H54 (cell line): ENCODE measurements around the gene REXO4.

ENCODE experiments used
- DNase-seq: peaks from one replicate; pipeline ENCODE4 v3.0.0; 2011; ENCODE audit warnings: low spot score, mixed read lengths; ENCODE audit not compliant: insufficient read length
- FAIRE-seq: peaks from 3 replicates; lab custom pipeline; 2011; peaks lifted over from hg19 to GRCh38; lab: Jason Lieb, UNC
- POLR2A ChIP-seq: IDR thresholded peaks from 2 replicates; pipeline ENCODE4 v1.6.1; 2011; ENCODE audit warnings: low read depth, mild to moderate bottlenecking, low read length

REXO4 gene

DNA sequence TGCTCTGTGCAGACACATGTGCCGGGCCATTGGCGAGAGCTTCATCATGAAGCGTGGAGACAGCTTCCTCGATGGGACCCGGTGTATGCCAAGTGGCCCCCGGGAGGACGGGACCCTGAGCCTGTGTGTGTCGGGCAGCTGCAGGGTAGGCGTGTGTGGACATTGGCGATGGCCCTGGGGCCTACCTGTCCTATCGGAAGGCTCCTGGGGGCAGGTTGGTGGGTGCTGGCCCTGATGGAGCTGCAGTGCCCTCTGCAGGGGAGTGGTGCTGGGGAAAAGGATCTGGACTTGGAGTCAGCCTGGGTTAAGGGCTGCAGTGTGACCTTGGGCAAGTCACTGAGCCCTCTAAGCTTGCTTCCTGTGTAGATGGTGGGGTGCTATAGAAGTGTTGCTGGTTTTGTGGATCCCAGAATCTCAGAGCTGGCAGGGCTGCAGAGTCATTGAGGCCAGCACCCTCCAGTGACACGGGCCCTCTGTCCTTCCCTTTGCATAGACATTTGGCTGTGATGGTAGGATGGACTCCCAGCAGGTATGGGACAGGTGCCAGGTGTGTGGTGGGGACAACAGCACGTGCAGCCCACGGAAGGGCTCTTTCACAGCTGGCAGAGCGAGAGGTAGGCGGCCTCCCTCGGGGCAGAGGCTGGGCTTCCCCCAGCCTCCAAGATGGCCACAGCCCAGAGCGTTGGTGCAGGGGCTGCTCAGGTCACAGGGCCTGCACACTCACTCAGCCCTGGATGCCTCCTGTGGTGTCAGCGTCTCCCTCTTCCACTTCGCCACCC is 20.1 kb upstream of the REXO4 start:
- DNase-seq (no peak), FAIRE-seq (no peak)

GRCh38 chr9:133436681-133437080 is 18.9 kb upstream of the REXO4 start:
- no peak for TF ChIP-seq POLR2A
- FAIRE-seq = no peak
- no peak for DNase-seq

More for the DNA sequence above, 20.1 kb upstream of the REXO4 start:
- no peak for TF ChIP-seq POLR2A

DNA sequence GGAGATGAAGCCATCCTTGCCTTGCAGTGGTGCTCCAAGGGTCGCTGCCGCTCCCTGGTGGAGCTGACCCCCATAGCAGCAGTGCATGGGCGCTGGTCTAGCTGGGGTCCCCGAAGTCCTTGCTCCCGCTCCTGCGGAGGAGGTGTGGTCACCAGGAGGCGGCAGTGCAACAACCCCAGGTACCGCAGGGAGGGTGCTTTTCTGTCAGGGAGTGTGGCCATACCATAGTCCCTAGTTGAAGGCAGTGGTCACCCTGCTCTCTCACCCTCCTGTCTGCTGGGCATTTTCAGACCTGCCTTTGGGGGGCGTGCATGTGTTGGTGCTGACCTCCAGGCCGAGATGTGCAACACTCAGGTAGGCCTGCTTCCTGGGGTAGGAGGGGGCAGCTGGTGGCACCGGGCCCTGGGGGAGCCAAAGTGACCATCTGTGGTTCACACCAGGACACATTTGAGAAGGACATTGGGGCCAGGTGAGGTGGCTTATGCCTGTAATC is 15.6 kb upstream of the REXO4 start:
- TF ChIP-seq POLR2A = no peak
- no peak for DNase-seq
- FAIRE-seq = no peak

GRCh38 chr9:133430244-133430643 is 12.4 kb upstream of the REXO4 start:
- DNase-seq (no peak), FAIRE-seq (no peak)
- TF ChIP-seq POLR2A = no peak

GRCh38 chr9:133429641-133430161 is 11.9 kb upstream of the REXO4 start:
- no peak for FAIRE-seq
- TF ChIP-seq POLR2A = no peak
- DNase-seq = no peak

DNA sequence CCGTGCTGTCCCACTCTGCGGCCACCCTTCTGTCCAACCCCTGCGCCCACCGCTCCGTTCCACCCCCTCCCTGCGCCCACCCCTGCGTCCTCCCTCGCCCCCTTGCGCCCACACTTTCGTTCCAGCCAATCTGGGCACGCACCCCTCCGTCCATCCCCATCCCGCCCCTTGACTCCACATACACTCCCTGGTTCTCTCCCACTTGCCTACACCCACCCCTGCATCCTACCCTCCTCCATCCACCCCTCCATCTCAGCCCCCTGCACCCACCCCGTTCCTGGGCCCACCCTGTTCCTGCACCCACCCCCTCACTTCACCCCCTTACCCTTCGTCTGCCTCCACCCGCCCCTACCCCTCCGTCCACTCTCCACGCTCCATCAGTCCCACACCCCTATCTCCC is 11.4 kb upstream of the REXO4 start:
- no peak for TF ChIP-seq POLR2A
- no peak for DNase-seq
- no peak for FAIRE-seq

DNA sequence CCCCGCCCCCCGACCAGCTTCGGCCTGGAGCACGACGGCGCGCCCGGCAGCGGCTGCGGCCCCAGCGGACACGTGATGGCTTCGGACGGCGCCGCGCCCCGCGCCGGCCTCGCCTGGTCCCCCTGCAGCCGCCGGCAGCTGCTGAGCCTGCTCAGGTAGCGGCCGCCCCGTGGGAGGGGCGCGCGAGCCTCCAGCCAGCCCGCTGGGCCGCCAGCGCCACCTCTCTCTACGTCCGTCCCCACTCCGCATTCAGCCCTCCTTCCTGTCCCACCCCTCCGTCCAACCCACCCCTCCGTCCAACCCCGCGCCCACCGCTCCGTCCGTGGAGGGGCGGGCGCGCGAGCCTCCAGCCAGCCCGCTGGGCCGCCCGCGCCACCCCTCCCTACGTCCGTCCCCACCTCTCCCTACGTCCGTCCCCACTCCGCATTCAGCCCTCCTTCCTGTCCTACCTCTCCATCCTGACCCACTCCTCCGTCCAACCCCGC is 10.8 kb upstream of the REXO4 start:
- TF ChIP-seq POLR2A = no peak
- DNase-seq (no peak), FAIRE-seq (no peak)

DNA sequence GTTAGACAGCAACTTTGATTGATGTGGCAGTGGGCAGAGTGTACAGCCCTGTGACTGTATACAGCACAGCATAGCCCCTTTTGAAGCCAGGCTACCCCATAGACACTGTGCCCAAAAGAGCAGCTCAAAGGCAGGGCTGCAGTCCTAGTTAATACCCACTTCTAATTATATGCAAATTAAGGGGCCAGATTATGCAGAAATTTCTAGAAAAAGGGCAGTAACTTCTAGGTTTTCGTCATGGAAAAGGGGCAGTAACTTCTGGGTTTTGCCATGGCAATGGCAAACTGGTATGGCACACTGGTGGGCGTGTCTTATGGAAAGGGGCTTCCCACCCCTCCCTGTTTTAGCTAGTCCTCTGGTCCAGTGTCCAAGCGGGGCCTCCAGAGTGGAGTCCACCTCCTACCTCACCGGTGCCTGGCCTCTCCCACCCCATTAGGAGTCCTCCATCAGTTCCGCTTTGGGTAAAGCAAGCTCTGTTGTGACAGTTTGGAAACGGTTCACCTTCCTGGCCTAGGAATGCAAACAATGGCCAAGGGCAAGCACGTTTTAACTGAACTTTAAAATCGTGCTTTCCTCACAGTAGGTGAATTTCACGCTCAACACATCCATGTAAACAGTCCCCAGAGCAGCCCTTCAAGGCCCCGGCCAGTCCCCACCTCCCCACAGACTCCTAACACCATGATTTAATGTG is 10.0 kb upstream of the REXO4 start:
- DNase-seq = no peak
- no peak for TF ChIP-seq POLR2A
- no peak for FAIRE-seq

- DNase-seq = no peak
- no peak for FAIRE-seq
- no peak for TF ChIP-seq POLR2A
Observed at GRCh38 chr9:133426011-133426410, 8.2 kb upstream of the REXO4 start.

- no peak for FAIRE-seq
- TF ChIP-seq POLR2A = no peak
Observed at GRCh38 chr9:133425049-133425632, 7.3 kb upstream of the REXO4 start.

DNA sequence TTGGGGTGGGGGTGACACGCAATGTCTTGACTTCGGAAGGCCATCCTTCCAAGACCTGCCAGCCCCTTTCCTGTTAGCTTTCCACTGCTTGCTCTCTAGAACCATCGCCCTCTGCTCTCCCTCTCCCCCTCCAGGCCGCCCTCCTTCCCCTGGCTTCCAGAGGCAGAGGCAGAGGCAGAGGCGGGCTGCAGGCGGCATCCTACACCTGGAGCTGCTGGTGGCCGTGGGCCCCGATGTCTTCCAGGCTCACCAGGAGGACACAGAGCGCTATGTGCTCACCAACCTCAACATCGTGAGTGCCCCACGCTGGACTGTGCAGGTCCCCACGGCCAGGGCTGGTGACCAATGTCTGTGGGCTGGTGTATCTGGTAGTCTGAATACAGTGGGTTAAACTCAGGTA is 6.4 kb upstream of the REXO4 start:
- DNase-seq (no peak), FAIRE-seq (no peak)
- TF ChIP-seq POLR2A = no peak

More at GRCh38 chr9:133425049-133425632, 7.3 kb upstream of the REXO4 start:
- DNase-seq = no peak

GRCh38 chr9:133423216-133423615 is 5.4 kb upstream of the REXO4 start:
- TF ChIP-seq POLR2A = no peak
- no peak for DNase-seq
- no peak for FAIRE-seq

- no peak for DNase-seq
- no peak for TF ChIP-seq POLR2A
- FAIRE-seq = no peak
Observed at GRCh38 chr9:133421615-133422542, 4.1 kb upstream of the REXO4 start, which contains the start of gene ADAMTS13. Gene ADAMTS13, plus strand, starts transcription at chr9:133422367. Its CDS starts 77 bp downstream, at chr9:133422444.
